Activated CD8-positive, alpha-beta memory T cell treated with anti-CD3 and anti-CD28 coated beads for 48 hours (primary cell): Measurements from ENCODE around the gene ATP5MK.
A peak's percentile ranks its signal among the peaks of the same experiment; 100 is the strongest.
"Not testable (repeated sequence)": the region's sequence is repeated elsewhere in the genome, so short reads cannot be mapped to it uniquely, and the experiment has no call there.

Source experiments
- DNase-seq, 3 experiments: peaks; one replicate each; pipeline ENCODE4 v3.0.0-alpha.2; 2020; ENCODE audit warnings: low read depth in 2 of 3, low spot score in 2 of 3

The ATP5MK gene

GRCh38 chr10:103396067-103396788, at the start of gene ATP5MK, which contains the start of gene PDCD11:
Gene ATP5MK, minus strand, starts transcription at chr10:103396475. Its CDS starts 4,018 bp downstream, at chr10:103392457.
Gene PDCD11, plus strand, starts transcription at chr10:103396626. Its CDS starts 1,801 bp downstream, at chr10:103398427.
- peak; percentile 81 to 90 (median 89) for DNase-seq

DNA sequence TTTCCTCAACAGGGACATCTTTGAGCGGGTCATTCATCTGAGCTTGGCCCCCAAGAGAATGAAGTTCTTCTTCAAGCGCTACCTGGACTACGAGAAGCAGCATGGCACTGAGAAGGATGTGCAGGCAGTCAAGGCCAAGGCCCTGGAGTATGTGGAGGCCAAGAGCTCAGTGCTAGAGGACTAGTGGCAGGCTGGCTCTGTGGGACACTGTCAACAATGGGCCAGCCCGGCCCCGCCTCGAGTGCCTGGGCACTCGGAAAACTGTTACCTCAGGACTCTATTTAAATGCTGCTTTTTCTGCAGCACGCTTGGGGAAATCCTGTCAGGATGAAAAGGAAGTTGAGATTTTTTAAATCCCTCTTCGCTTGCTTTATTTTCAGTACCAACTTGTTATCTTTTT, 49.1 kb upstream of the ATP5MK start:
- DNase-seq = no peak

GRCh38 chr10:103444478-103444877, 48.2 kb upstream of the ATP5MK start:
- DNase-seq = no peak

GRCh38 chr10:103443475-103444185, 47.4 kb upstream of the ATP5MK start:
- DNase-seq = no peak

- no peak for DNase-seq
Measured at GRCh38 chr10:103442031-103442461, 45.8 kb upstream of the ATP5MK start.

DNA sequence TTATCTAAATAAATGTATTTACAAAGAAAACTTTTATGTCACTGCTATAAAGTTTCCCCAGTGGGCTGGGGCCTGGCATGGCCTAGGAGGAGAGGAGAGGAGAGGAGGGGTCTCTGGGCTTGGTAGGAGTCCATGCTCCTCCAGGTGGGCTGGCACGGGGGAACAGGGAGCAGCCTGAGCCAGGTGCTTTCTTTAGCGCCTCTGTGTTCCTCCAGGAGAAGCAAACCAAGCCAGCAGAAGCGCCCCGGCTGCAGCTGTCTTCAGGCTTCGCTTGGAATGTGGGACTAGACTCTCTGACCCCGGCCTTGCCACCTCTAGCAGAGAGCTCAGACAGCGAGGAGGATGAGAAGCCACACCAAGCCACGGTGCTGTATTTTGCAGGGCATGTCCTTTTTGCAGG, 45.3 kb upstream of the ATP5MK start:
- no peak for DNase-seq

GRCh38 chr10:103441206-103441605, 44.9 kb upstream of the ATP5MK start:
- DNase-seq = no peak

DNA sequence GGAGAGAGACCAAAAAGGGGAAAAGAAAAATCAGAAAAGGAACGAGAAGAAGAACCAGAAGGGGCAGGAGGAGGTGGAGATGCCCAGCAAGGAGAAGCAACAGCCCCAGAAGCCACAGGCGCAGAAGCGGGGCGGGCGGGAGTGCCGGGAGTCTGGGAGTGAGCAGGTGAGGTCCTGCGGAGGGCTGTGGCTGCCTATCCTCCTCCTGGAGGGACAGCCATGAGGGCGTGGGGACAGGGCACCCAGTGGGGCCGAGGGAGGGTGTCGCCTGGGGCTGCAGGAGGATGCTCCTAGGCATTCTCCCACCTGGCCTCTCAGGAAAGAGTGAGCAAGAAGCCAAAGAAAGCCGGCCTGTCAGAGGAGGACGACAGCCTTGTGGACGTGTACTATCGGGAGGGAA, 44.1 kb upstream of the ATP5MK start:
- DNase-seq = no peak

DNA sequence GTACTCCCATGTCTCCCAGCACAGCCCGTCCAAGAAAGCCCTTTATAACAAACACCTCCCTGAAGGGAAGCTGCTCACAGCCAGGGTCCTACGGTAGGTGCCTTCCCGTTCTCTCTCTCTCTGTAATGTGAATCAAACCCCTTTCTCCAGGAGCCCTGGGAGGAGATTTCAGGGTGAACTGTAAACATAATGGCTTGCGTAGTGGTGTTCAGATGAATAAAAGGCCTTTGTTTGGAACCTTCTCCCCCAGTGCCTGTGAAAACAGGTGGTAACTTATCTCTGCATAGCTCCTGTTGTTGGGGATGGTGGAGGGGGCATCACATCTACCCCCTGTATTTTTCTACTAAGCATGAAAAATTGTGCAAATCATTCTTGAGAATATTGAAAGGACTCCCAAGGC, 43.5 kb upstream of the ATP5MK start:
- DNase-seq = no peak

DNA sequence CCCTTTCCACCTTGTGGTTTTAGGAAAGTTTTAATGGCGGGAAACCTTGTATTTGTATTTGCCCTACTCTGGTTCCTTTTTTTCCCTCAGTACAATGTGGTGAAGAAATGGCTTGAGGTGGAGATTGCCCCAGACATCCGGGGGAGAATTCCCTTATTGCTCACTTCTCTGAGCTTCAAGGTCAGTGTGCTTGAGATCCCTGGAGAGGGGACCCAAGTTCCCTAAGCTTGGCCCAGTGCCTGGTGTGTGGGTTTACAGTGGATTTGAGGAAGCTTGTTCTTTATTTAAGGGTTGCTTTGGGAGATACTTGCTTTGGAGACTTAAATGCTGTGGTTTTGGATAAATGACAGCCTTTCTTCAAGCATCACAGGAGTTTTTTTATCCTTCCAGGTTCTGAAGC, 37.6 kb upstream of the ATP5MK start:
- no peak for DNase-seq

- DNase-seq = no peak
Measured at GRCh38 chr10:103431902-103432301, 35.6 kb upstream of the ATP5MK start.

DNA sequence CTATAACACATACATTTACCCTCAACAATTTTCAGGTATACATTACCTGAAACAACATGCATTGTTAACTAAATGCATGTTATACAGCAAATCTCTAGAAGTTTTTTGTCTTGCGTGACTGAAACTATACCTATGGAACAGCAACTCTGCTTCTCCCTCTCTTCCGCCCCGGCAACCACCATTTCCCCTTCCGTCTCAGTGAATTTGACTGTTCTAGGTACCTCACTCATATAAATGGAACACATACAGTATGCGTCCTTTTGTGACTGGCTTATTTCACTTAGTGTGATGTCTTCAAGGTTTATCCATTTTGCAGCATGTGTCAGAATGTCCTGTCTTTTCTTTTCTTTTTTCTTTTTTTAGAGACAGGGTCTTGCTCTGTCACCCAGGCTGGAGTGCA, 33.4 kb upstream of the ATP5MK start:
- DNase-seq = no peak

GRCh38 chr10:103428989-103429643, 32.8 kb upstream of the ATP5MK start:
- no peak for DNase-seq

DNA sequence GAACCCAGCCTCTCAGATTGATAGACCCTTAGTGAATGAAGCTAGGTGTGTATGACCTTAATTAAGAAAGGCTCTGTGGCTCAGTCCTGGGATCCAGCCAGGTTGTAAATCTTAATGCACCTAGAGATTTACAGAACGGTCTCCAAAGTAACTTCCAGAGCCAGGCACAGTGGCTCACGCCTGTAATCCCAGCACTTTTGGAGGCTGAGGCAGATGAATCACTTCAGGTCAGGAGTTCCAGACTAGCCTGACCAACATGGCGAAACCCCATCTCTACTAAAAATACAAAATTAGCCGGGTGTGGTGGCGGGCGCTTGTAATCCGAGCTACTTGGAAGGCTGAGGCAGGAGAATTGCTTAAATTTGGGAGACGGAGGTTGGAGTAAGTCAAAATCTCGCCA, 31.6 kb upstream of the ATP5MK start:
- no peak for DNase-seq

DNA sequence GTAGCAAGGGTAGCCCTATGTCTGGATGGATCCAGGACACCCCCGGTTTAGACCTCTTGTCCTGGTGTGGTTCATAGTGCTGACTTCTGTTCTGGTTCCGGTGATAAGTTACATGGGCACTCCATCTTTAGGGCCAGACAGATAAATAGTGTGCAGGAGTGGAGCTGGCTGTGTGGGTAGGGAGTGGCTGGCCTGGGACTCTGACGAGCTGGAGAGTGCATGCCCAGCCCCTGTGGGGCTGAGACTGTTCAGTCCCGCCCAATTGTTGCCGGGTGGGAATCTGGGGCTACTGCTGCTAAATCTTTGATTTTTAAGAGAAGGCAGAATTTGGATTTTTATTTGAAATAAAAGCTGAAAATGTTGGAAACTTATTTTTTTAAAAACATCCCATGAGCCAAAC, 27.5 kb upstream of the ATP5MK start:
- no peak for DNase-seq

- DNase-seq = no peak
Measured at GRCh38 chr10:103419101-103419500, 22.8 kb upstream of the ATP5MK start.

- DNase-seq = no peak
Measured at GRCh38 chr10:103417601-103418000, 21.3 kb upstream of the ATP5MK start.

DNA sequence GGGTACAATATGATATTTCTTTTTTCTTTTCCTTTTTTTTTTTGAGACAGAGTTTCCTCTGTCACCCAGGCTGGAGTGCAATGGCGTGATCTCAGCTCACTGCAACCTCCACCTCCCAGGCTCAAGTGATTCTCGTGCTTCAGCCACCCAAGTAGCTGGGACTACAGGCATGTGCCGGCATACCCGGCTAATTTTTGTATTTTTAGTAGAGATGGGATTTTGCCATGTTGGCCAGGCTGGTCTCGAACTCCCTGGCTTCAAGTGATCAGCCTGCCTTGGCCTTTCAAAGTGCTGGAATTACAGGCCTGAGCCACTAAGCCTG, 20.8 kb upstream of the ATP5MK start:
- not testable (repeated sequence) for DNase-seq

- DNase-seq = no peak
Measured at GRCh38 chr10:103416436-103417147, 20.3 kb upstream of the ATP5MK start.

DNA sequence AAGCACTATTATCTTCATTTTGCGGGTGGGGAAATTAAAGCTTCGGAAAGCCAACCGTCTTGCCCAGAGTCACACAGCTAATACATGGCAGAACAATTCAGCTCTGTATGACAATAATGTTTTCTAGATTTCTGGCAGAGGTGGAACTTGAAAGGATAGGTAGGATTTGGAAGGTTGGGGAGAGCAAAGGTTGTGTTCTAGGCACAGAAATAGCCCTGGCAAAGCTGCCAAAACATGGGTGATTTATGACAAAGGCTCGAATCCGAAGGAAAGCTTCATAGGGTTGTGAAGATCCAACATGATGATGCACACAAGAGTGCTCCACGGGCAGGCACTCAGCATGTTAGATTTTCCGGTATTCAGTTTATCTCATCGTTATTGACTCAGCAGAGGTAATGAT, 19.3 kb upstream of the ATP5MK start:
- DNase-seq = no peak

DNA sequence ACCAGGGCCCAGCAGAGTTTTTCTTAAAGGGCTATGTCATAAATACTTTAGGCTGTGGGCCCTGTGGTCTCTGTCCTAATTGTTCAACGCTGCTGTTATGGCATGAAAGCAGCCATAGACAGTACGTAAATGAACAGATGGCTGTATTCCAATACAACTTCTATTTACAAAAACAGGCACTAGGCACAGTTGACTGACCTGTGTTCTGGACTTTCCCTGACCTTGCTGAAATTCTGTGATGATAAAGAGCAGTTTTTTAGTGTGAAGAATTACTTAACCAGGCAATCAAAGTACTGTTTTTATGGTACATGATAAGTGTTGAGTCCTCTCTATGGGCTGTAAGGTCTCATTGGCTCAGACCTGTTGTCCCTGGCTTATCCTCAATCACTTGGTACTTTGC, 17.3 kb upstream of the ATP5MK start:
- no peak for DNase-seq
